C1 segment of cervical spinal cord (tissue), 14 donors: ENCODE data around the gene LOXHD1.

Experiments used
- DNase-seq, 14 donors: peaks; one replicate each; lab custom pipeline; 2025; lab: John Stamatoyannopoulos, UW

The LOXHD1 gene

GRCh38 chr18:46657115-46657955 is at the start of gene LOXHD1:
LOXHD1 (minus strand) TSS chr18:46657220; CDS start chr18:46657033, 187 bp downstream.
- no peak for DNase-seq

- no peak for DNase-seq
Observed at GRCh38 chr18:46705521-46705920, 48.5 kb upstream of the LOXHD1 start.

- DNase-seq, result no peak
Observed at GRCh38 chr18:46704816-46705215, 47.8 kb upstream of the LOXHD1 start.

GRCh38 chr18:46704189-46704588 is 47.2 kb upstream of the LOXHD1 start:
- no peak for DNase-seq

- peak in 3 of 14 donors; percentile 8 to 94 (median 15) for DNase-seq
Observed at GRCh38 chr18:46702471-46702870, 45.5 kb upstream of the LOXHD1 start.

GRCh38 chr18:46700066-46700824 is 43.2 kb upstream of the LOXHD1 start:
- peak in 1 of 14 donors; percentile 62 for DNase-seq

- no peak for DNase-seq
Observed at GRCh38 chr18:46696702-46697101, 39.7 kb upstream of the LOXHD1 start.

GRCh38 chr18:46696268-46696667 is 39.2 kb upstream of the LOXHD1 start:
- no peak for DNase-seq

- no peak for DNase-seq
Observed at GRCh38 chr18:46693996-46694395, 37.0 kb upstream of the LOXHD1 start.

- DNase-seq, result no peak
Observed at GRCh38 chr18:46688853-46689525, 32.0 kb upstream of the LOXHD1 start.

- DNase-seq, result no peak
Observed at GRCh38 chr18:46686186-46686585, 29.2 kb upstream of the LOXHD1 start.

GRCh38 chr18:46683252-46683651 is 26.2 kb upstream of the LOXHD1 start:
- no peak for DNase-seq

- DNase-seq, result no peak
Observed at GRCh38 chr18:46680784-46681695, 24.0 kb upstream of the LOXHD1 start.

GRCh38 chr18:46679846-46680598 is 23.0 kb upstream of the LOXHD1 start:
- no peak for DNase-seq

GRCh38 chr18:46678785-46679399 is 21.9 kb upstream of the LOXHD1 start:
- DNase-seq, result no peak

- no peak for DNase-seq
Observed at GRCh38 chr18:46678041-46678440, 21.0 kb upstream of the LOXHD1 start.

GRCh38 chr18:46677611-46678010 is 20.6 kb upstream of the LOXHD1 start:
- DNase-seq, result no peak

GRCh38 chr18:46676182-46676835 is 19.3 kb upstream of the LOXHD1 start:
- DNase-seq, result peak in 1 of 14 donors; percentile 46

GRCh38 chr18:46675112-46675511 is 18.1 kb upstream of the LOXHD1 start:
- DNase-seq, result no peak
